ENCODE results near the gene WBP1. TPM values are rescaled to one million over a fixed set of nuclear protein-coding genes. Genes with fewer than 3 reads are reported as not detected.
"Not testable (repeated sequence)": the region's sequence is repeated elsewhere in the genome, so short reads cannot be mapped to it uniquely, and the experiment has no call there.

WBP1 gene
- total and polyA plus RNA-seq, 5 experiments from 2014 or later, result 32.4 to 122 (median 38.3) TPM

- Mint-ChIP-seq H3K9me3 (no peaks in the 10 kb centered on the region), H3K36me3 (peaks cover 0 to 10% (median 0%) of the 10 kb centered on the region in 3 donors), H3K27me3 (peaks cover 0 to 2% (median 0%) of the 10 kb centered on the region in 5 donors), H3K4me1 (peaks cover 25 to 63% (median 56%) of the 10 kb centered on the region in 4 donors), H3K4me3 (peak overlapping the region in 3 of 10 donors; percentile 24 to 66 (median 58)), H3K27ac (peak overlapping the region in 3 of 10 donors; percentile 22 to 56 (median 32))
- ATAC-seq (no peak), DNase-seq (no peak)
- POLR2A ChIA-PET, result interaction anchor here (1.3 to 9.8 kb wide), 2 partner anchors 12 to 21 kb away, joined by 3 to 172 read pairs; partner anchors contain the start of gene MRPL53
Measured at GRCh38 chr2:74461187-74462053, 3.2 kb downstream of the WBP1 start.

GRCh38 chr2:74462054-74462785 lies 4.0 kb downstream of the WBP1 start:
- Mint-ChIP-seq H3K27ac (peak overlapping the region in 2 of 10 donors; percentile 34 to 77), H3K4me3 (peak overlapping the region in 3 of 10 donors; percentile 10 to 58 (median 51)), H3K27me3 (peaks cover 0 to 2% (median 0%) of the 10 kb centered on the region in 5 donors), H3K36me3 (peaks cover 0 to 10% (median 0%) of the 10 kb centered on the region in 3 donors), H3K4me1 (peaks cover 17 to 55% (median 48%) of the 10 kb centered on the region in 4 donors), H3K9me3 (no peaks in the 10 kb centered on the region)
- POLR2A ChIA-PET, result interaction anchor here (9.8 kb wide), 1 partner anchor 11 kb away, joined by 172 read pairs; the partner anchor contains the start of gene MRPL53
- DNase-seq (no peak), ATAC-seq (no peak)

GRCh38 chr2:74462786-74463105 lies 4.5 kb downstream of the WBP1 start:
- peaks cover 0 to 10% (median 0%) of the 10 kb centered on the region in 3 donors for H3K36me3 Mint-ChIP-seq
- peak overlapping the region in 7 of 10 donors; percentile 10 to 84 (median 76) for H3K4me3 Mint-ChIP-seq
- H3K9me3 Mint-ChIP-seq, result no peaks in the 10 kb centered on the region
- peaks cover 0 to 2% (median 0%) of the 10 kb centered on the region in 5 donors for H3K27me3 Mint-ChIP-seq
- peak overlapping the region in 3 of 10 donors; percentile 34 to 81 (median 77) for H3K27ac Mint-ChIP-seq
- DNase-seq, result no peak
- no peak for ATAC-seq
- H3K4me1 Mint-ChIP-seq, result peaks cover 14 to 50% (median 48%) of the 10 kb centered on the region in 4 donors
- POLR2A ChIA-PET, result interaction anchor here (9.8 kb wide), 1 partner anchor 11 kb away, joined by 172 read pairs; the partner anchor contains the start of gene MRPL53

GRCh38 chr2:74464406-74464805 lies 6.2 kb downstream of the WBP1 start:
- Mint-ChIP-seq H3K36me3 (peaks cover 0 to 10% (median 0%) of the 10 kb centered on the region in 3 donors), H3K27ac (peak overlapping the region in 9 of 10 donors; percentile 19 to 99 (median 74)), H3K4me3 (peak overlapping the region; percentile 76 to 98 (median 84)), H3K27me3 (no peaks in the 10 kb centered on the region), H3K4me1 (peaks cover 12 to 36% (median 33%) of the 10 kb centered on the region in 4 donors), H3K9me3 (no peaks in the 10 kb centered on the region)
- ATAC-seq (no peak), DNase-seq (no peak)
- POLR2A ChIA-PET, result interaction anchor here (1.0 to 4.6 kb wide), 8 partner anchors 8 to 286 kb away, joined by 3 to 31 read pairs (median 6); partner anchors contain the start of genes C2orf81, CCDC142, INO80B and MOB1A

GRCh38 chr2:74470742-74471141 lies 12.5 kb downstream of the WBP1 start:
- not testable (repeated sequence) for H3K27me3 Mint-ChIP-seq, DNase-seq, H3K9me3 Mint-ChIP-seq, ATAC-seq
- Mint-ChIP-seq H3K4me3 (peak overlapping the region in 9 of 10 donors; percentile 36 to 73 (median 60)), H3K36me3 (peaks cover 0 to 13% (median 10%) of the 10 kb centered on the region in 3 donors), H3K4me1 (peaks cover 16 to 40% (median 31%) of the 10 kb centered on the region in 4 donors), H3K27ac (peak overlapping the region in 9 of 10 donors; percentile 67 to 90 (median 83))
- POLR2A ChIA-PET, result interaction anchor here (0.6 to 5.8 kb wide), 5 partner anchors 11 to 80 kb away, joined by 3 to 172 read pairs (median 4); partner anchors contain the start of genes CCDC142, INO80B, TTC31 and WBP1

GRCh38 chr2:74471332-74472065 lies 13.3 kb downstream of the WBP1 start:
- POLR2A ChIA-PET, result interaction anchor here (0.6 to 5.8 kb wide), 10 partner anchors 7 to 83 kb away, joined by 3 to 172 read pairs (median 7); partner anchors contain the start of genes C2orf81, CCDC142, INO80B and TTC31
- H3K4me1 Mint-ChIP-seq, result peaks cover 16 to 36% (median 26%) of the 10 kb centered on the region in 4 donors
- H3K27ac Mint-ChIP-seq, result peak overlapping the region; percentile 98 to 100 (median 99)
- ATAC-seq (no peak), DNase-seq (no peak)
- no peaks in the 10 kb centered on the region for H3K9me3 Mint-ChIP-seq
- H3K4me3 Mint-ChIP-seq, result peak overlapping the region; percentile 94 to 99 (median 98)
- no peaks in the 10 kb centered on the region for H3K27me3 Mint-ChIP-seq
- H3K36me3 Mint-ChIP-seq, result peaks cover 0 to 17% (median 10%) of the 10 kb centered on the region in 3 donors

- H3K36me3 Mint-ChIP-seq, result peaks cover 0 to 21% (median 10%) of the 10 kb centered on the region in 3 donors
- peak within 1 kb of the TSS; percentile 94 to 99 (median 98) for H3K4me3 Mint-ChIP-seq
- H3K9me3 Mint-ChIP-seq, result no peaks in the 10 kb centered on the region
- POLR2A ChIA-PET, result interaction anchor here (0.6 to 5.8 kb wide), 16 partner anchors 8 to 113 kb away, joined by 3 to 172 read pairs (median 6); partner anchors contain the start of genes AUP1, C2orf81, CCDC142 and HTRA2
- DNase-seq (peak; percentile 93 to 98 (median 96)), ATAC-seq (peak; percentile 93 to 94)
- peaks cover 16 to 37% (median 27%) of the 10 kb centered on the region in 4 donors for H3K4me1 Mint-ChIP-seq
- H3K27ac Mint-ChIP-seq, result peak within 1 kb of the TSS; percentile 98 to 100 (median 99)
- H3K27me3 Mint-ChIP-seq, result no peaks in the 10 kb centered on the region
Measured at GRCh38 chr2:74472086-74472944, 14.1 kb downstream of the WBP1 start, which contains the start of gene MRPL53. TSS of gene MRPL53 (minus strand) at chr2:74472680. CDS start at chr2:74472660, 20 bp downstream.

- peak overlapping the region; percentile 94 to 99 (median 98) for H3K4me3 Mint-ChIP-seq
- no peaks in the 10 kb centered on the region for H3K27me3 Mint-ChIP-seq
- POLR2A ChIA-PET, result interaction anchor here (0.6 to 5.8 kb wide), 16 partner anchors 8 to 112 kb away, joined by 3 to 172 read pairs (median 6); partner anchors contain the start of genes AUP1, C2orf81, CCDC142 and HTRA2
- no peaks in the 10 kb centered on the region for H3K9me3 Mint-ChIP-seq
- DNase-seq (no peak), ATAC-seq (no peak)
- H3K36me3 Mint-ChIP-seq, result peaks cover 0 to 25% (median 10%) of the 10 kb centered on the region in 3 donors
- peaks cover 19 to 41% (median 29%) of the 10 kb centered on the region in 4 donors for H3K4me1 Mint-ChIP-seq
- H3K27ac Mint-ChIP-seq, result peak overlapping the region; percentile 98 to 100 (median 99)
Measured at GRCh38 chr2:74472945-74473258, 14.7 kb downstream of the WBP1 start.

- H3K4me1 Mint-ChIP-seq, result peaks cover 21 to 44% (median 33%) of the 10 kb centered on the region in 4 donors
- H3K4me3 Mint-ChIP-seq, result peak overlapping the region in 3 of 10 donors; percentile 14 to 48 (median 30)
- POLR2A ChIA-PET, result interaction anchor here (0.7 to 5.8 kb wide), 5 partner anchors 8 to 111 kb away, joined by 3 to 172 read pairs (median 6); partner anchors contain the start of genes CCDC142, INO80B, MOGS and TTC31
- DNase-seq (no peak), ATAC-seq (no peak)
- no peaks in the 10 kb centered on the region for H3K27me3 Mint-ChIP-seq
- no peaks in the 10 kb centered on the region for H3K9me3 Mint-ChIP-seq
- peaks cover 0 to 33% (median 13%) of the 10 kb centered on the region in 3 donors for H3K36me3 Mint-ChIP-seq
- peak overlapping the region in 3 of 10 donors; percentile 15 to 52 (median 20) for H3K27ac Mint-ChIP-seq
Measured at GRCh38 chr2:74474481-74474880, 16.2 kb downstream of the WBP1 start.

GRCh38 chr2:74474899-74475298 lies 16.7 kb downstream of the WBP1 start:
- Mint-ChIP-seq H3K4me1 (peaks cover 20 to 46% (median 32%) of the 10 kb centered on the region in 4 donors), H3K36me3 (peaks cover 0 to 35% (median 14%) of the 10 kb centered on the region in 3 donors), H3K27ac (peak overlapping the region in 2 of 10 donors; percentile 20 to 29), H3K27me3 (no peaks in the 10 kb centered on the region), H3K4me3 (peak overlapping the region in 2 of 10 donors; percentile 48 to 62), H3K9me3 (no peaks in the 10 kb centered on the region)
- no peak for ATAC-seq
- no peak for DNase-seq
- POLR2A ChIA-PET, result interaction anchor here (0.9 to 5.8 kb wide), 4 partner anchors 7 to 111 kb away, joined by 3 to 172 read pairs (median 44); partner anchors contain the start of genes CCDC142, INO80B, MOGS and TTC31

All from naive thymus-derived CD8-positive, alpha-beta T cell (primary cell).